MM.1S (cell line): Measurements from ENCODE around the gene NUDT4B.
"Not testable (repeated sequence)": the region's sequence is repeated elsewhere in the genome, so short reads cannot be mapped to it uniquely, and the experiment has no call there.

ENCODE experiments used
- DNase-seq: peaks from one replicate; pipeline ENCODE4 v3.0.0-alpha.2; 2015
- H2AFZ ChIP-seq: fragments of 300-600 bp; sonication (generic); 2 replicates; pipeline ENCODE4 v1.6.0; 2016; ENCODE audit warnings: antibody characterized with exemption, low read length
- H3F3A ChIP-seq: fragments of 300-600 bp; sonication (generic); 2 replicates; pipeline ENCODE4 v1.6.1; 2016; ENCODE audit warnings: mild to moderate bottlenecking, antibody characterized with exemption, low read length, moderate library complexity, mixed read lengths; ENCODE audit not compliant: insufficient read depth
- H3K27ac ChIP-seq: fragments of 300-600 bp; sonication (generic); 2 replicates; pipeline ENCODE4 v1.5.1; 2016; ENCODE audit warnings: mild to moderate bottlenecking, low read length
- H3K27me3 ChIP-seq: fragments of 300-600 bp; sonication (generic); replicated peaks from 2 replicates; pipeline ENCODE4 v1.6.0; 2016; ENCODE audit warnings: low read length; ENCODE audit not compliant: insufficient read depth
- H3K36me3 ChIP-seq: fragments of 300-600 bp; sonication (generic); replicated peaks from 2 replicates; pipeline ENCODE4 v1.6.1; 2016; ENCODE audit warnings: mild to moderate bottlenecking, low read length, mixed read lengths; ENCODE audit not compliant: insufficient read depth
- H3K4me1 ChIP-seq: fragments of 300-600 bp; sonication (generic); 2 replicates; pipeline ENCODE4 v1.6.1; 2016; ENCODE audit warnings: low read length, mixed read lengths
- H3K4me2 ChIP-seq: fragments of 300-600 bp; sonication (generic); 2 replicates; pipeline ENCODE4 v1.6.0; 2016; ENCODE audit warnings: low read depth, low read length
- H3K4me3 ChIP-seq: fragments of 300-600 bp; sonication (generic); 2 replicates; pipeline ENCODE4 v1.5.1; 2016; ENCODE audit warnings: low read length, mixed read lengths
- H3K79me2 ChIP-seq: fragments of 300-600 bp; sonication (generic); 2 replicates; pipeline ENCODE4 v1.6.1; 2016; ENCODE audit warnings: mixed run types, low read length, mixed read lengths
- H3K9ac ChIP-seq: fragments of 300-600 bp; sonication (generic); 2 replicates; pipeline ENCODE4 v1.6.1; 2016; ENCODE audit warnings: low read length, mixed read lengths
- H3K9me2 ChIP-seq: fragments of 300-600 bp; sonication (generic); replicated peaks from 2 replicates; pipeline ENCODE4 v1.6.1; 2016; ENCODE audit warnings: mild to moderate bottlenecking, low read length, mixed read lengths; ENCODE audit not compliant: insufficient read depth
- H3K9me3 ChIP-seq: fragments of 300-600 bp; sonication (generic); replicated peaks from 2 replicates; pipeline ENCODE4 v1.6.1; 2016; ENCODE audit warnings: mild to moderate bottlenecking, low read length, mixed read lengths; ENCODE audit not compliant: insufficient read depth
- H4K20me1 ChIP-seq: fragments of 300-600 bp; sonication (generic); 2 replicates; pipeline ENCODE4 v1.6.1; 2016; ENCODE audit warnings: mild to moderate bottlenecking, low read length, moderate library complexity, mixed read lengths; ENCODE audit not compliant: insufficient read depth

The NUDT4B gene

GRCh38 chr1:148729128-148729527 is 19.4 kb upstream of the NUDT4B start:
- not testable (repeated sequence) for H3K9me3 ChIP-seq, H3K4me2 ChIP-seq, H2AFZ ChIP-seq, H3K36me3 ChIP-seq, H3K9me2 ChIP-seq, H4K20me1 ChIP-seq, H3K27ac ChIP-seq, H3F3A ChIP-seq, DNase-seq, H3K9ac ChIP-seq, H3K27me3 ChIP-seq, H3K4me3 ChIP-seq, H3K4me1 ChIP-seq, H3K79me2 ChIP-seq

- not testable (repeated sequence) for H3K4me3 ChIP-seq, H3K9me2 ChIP-seq, H3K36me3 ChIP-seq, H3K4me2 ChIP-seq, H3K9me3 ChIP-seq, H3K4me1 ChIP-seq, H3K79me2 ChIP-seq, H3F3A ChIP-seq, H2AFZ ChIP-seq, H3K27ac ChIP-seq, H3K9ac ChIP-seq, H3K27me3 ChIP-seq, DNase-seq, H4K20me1 ChIP-seq
Observed at GRCh38 chr1:148729541-148729940, 19.0 kb upstream of the NUDT4B start.

GRCh38 chr1:148732277-148732676 is 16.3 kb upstream of the NUDT4B start:
- H3K79me2 ChIP-seq, H3K9me3 ChIP-seq, H3K27me3 ChIP-seq, H3F3A ChIP-seq, H3K27ac ChIP-seq, H3K9ac ChIP-seq, DNase-seq, H3K4me3 ChIP-seq, H3K4me2 ChIP-seq, H3K9me2 ChIP-seq, H3K36me3 ChIP-seq, H4K20me1 ChIP-seq, H2AFZ ChIP-seq, H3K4me1 ChIP-seq: not testable (repeated sequence)

- H3K9me2 ChIP-seq, H4K20me1 ChIP-seq, H2AFZ ChIP-seq, H3F3A ChIP-seq, DNase-seq, H3K9me3 ChIP-seq, H3K27ac ChIP-seq, H3K79me2 ChIP-seq, H3K4me1 ChIP-seq, H3K36me3 ChIP-seq, H3K9ac ChIP-seq, H3K27me3 ChIP-seq, H3K4me3 ChIP-seq, H3K4me2 ChIP-seq: not testable (repeated sequence)
Observed at GRCh38 chr1:148733585-148734310, 14.8 kb upstream of the NUDT4B start.

GRCh38 chr1:148734311-148734662 is 14.3 kb upstream of the NUDT4B start:
- H3K27me3 ChIP-seq, H4K20me1 ChIP-seq, H3K36me3 ChIP-seq, H3K9ac ChIP-seq, DNase-seq, H3K9me2 ChIP-seq, H3K79me2 ChIP-seq, H3K27ac ChIP-seq, H3K9me3 ChIP-seq, H3K4me3 ChIP-seq, H3K4me1 ChIP-seq, H2AFZ ChIP-seq, H3K4me2 ChIP-seq, H3F3A ChIP-seq: not testable (repeated sequence)

GRCh38 chr1:148735538-148735937 is 13.0 kb upstream of the NUDT4B start:
- H3K9me2 ChIP-seq, H3K79me2 ChIP-seq, DNase-seq, H3F3A ChIP-seq, H3K27ac ChIP-seq, H3K36me3 ChIP-seq, H3K4me1 ChIP-seq, H3K9me3 ChIP-seq, H3K4me2 ChIP-seq, H3K4me3 ChIP-seq, H3K27me3 ChIP-seq, H4K20me1 ChIP-seq, H2AFZ ChIP-seq, H3K9ac ChIP-seq: not testable (repeated sequence)

GRCh38 chr1:148738667-148739066 is 9.9 kb upstream of the NUDT4B start:
- not testable (repeated sequence) for H3K4me2 ChIP-seq, H3K4me3 ChIP-seq, H3K27me3 ChIP-seq, DNase-seq, H3K9me3 ChIP-seq, H2AFZ ChIP-seq, H3K36me3 ChIP-seq, H3K79me2 ChIP-seq, H3K27ac ChIP-seq, H3F3A ChIP-seq, H3K4me1 ChIP-seq, H3K9me2 ChIP-seq, H3K9ac ChIP-seq, H4K20me1 ChIP-seq

- H3K9me3 ChIP-seq, H3K4me2 ChIP-seq, H3K9me2 ChIP-seq, H3K4me1 ChIP-seq, H3K27ac ChIP-seq, DNase-seq, H3K9ac ChIP-seq, H2AFZ ChIP-seq, H3K36me3 ChIP-seq, H4K20me1 ChIP-seq, H3F3A ChIP-seq, H3K79me2 ChIP-seq, H3K4me3 ChIP-seq, H3K27me3 ChIP-seq: not testable (repeated sequence)
Observed at GRCh38 chr1:148743200-148743599, 5.4 kb upstream of the NUDT4B start.
